Measurements from ENCODE around the gene NOP56. TPM values are rescaled to one million over a fixed set of nuclear protein-coding genes. Genes with fewer than 3 reads are reported as not detected.

NOP56 gene
- total RNA-seq, 1 donor from 2014 or later = 94.2 TPM

GRCh38 chr20:2700913-2701620, 48.6 kb downstream of the NOP56 start:
- no peak for DNase-seq (ENCODE audit: low read depth)

GRCh38 chr20:2701671-2702081, 49.2 kb downstream of the NOP56 start:
- no peak for DNase-seq (ENCODE audit: low read depth)

- DNase-seq (ENCODE audit: low read depth) = no peak
Observed at GRCh38 chr20:2703716-2704475, 51.5 kb downstream of the NOP56 start.

GRCh38 chr20:2705931-2706645, 53.7 kb downstream of the NOP56 start:
- DNase-seq (ENCODE audit: low read depth) = no peak

GRCh38 chr20:2706688-2707352, 54.4 kb downstream of the NOP56 start:
- no peak for DNase-seq (ENCODE audit: low read depth)

GRCh38 chr20:2707353-2708072, 55.1 kb downstream of the NOP56 start:
- DNase-seq (ENCODE audit: low read depth) = no peak

MicroRNA genes within 50 kb of the gene (microRNA counts, 767-probe panel; counts per million panel counts)
- not detected for microRNA hsa-miR-1292

Small RNA genes lying within 50 kb of the gene (microRNA-seq; reads per million reads assigned to microRNA genes)
- gene MIR1292 = 4.5 reads per million, percentile 20 among the genes with 10 or more reads in this experiment

Other genes starting within 250 kb of the NOP56 start
- gene SNRPB, start 181.8 kb upstream of the NOP56 start, total RNA-seq = 167 and 185 TPM in 2 replicates
- 5.0 and 11.7 TPM in 2 replicates for gene ZNF343, start 143.7 kb upstream of the NOP56 start, total RNA-seq
- not detected in 2 replicates for gene TMC2, start 116.1 kb upstream of the NOP56 start, total RNA-seq
- gene IDH3B, start 11.6 kb downstream of the NOP56 start, total RNA-seq = 128 and 138 TPM in 2 replicates
- gene EBF4, start 40.1 kb downstream of the NOP56 start, total RNA-seq = 0.31 and 0.94 TPM in 2 replicates
- not detected in 2 replicates for gene CPXM1, start 148.0 kb downstream of the NOP56 start, total RNA-seq
- not detected in 2 replicates for gene C20orf141, start 162.4 kb downstream of the NOP56 start, total RNA-seq
- not detected in 2 replicates for gene TMEM239, start 163.7 kb downstream of the NOP56 start, total RNA-seq
- gene PCED1A, start 188.0 kb downstream of the NOP56 start, total RNA-seq = 16.3 and 31.4 TPM in 2 replicates
- gene VPS16, start 188.1 kb downstream of the NOP56 start, total RNA-seq = 30.1 and 31.3 TPM in 2 replicates
- gene PTPRA, start 220.8 kb downstream of the NOP56 start, total RNA-seq = 22.0 and 30.4 TPM in 2 replicates